ENCODE data around the gene UBE2L5. TPM values are rescaled to one million over a fixed set of nuclear protein-coding genes. Genes with fewer than 3 reads are reported as not detected.

UBE2L5 gene
- total RNA-seq = not detected in 2 replicates
- polyA plus RNA-seq (2012) = 0.42 TPM

DNA sequence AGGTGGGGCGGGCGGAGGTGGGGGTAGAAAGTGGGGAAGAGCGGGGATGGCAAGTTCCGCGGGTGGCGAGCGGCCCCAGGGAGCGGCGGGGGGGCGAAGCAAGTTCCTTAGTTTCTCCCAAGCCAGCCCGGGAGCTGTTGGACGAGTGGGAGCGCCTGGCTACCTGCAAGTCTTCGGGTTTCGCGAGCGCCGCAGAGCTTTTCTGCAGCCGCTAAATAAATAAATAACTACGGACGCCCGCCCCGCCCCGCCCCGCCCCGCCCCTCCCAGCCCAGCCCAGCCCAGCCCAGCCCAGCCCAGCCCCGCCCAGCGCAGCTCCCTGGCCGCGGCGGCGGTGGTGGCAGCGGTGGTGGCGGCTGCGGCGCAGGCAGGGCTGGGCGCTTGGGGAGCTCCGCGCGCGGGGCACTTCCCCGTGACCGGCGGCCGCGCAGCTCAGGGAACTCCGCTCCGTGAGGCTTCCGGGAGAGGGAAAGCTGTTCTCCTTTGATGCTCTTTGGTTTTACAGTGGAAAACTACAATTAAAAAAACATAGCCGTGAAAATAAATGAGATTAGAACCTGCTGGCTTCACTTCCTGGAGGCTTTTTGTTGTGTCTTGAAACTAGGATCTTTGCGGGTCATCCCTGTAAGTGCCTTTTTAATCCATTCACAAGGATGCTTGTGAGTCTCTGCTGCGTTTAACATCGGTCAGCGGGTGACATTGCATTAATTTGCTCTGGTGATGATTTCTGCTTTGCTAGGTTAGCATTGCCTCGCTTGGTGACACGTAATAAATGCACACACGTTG lies at the start of gene UBE2L5:
Gene UBE2L5, plus strand, starts transcription at position 440 of the 786 bp plus-strand sequence. CDS start 5,498 bp downstream, outside the sequence.
- peak; percentile 72 for DNase-seq (ENCODE audit: low read depth)

DNA sequence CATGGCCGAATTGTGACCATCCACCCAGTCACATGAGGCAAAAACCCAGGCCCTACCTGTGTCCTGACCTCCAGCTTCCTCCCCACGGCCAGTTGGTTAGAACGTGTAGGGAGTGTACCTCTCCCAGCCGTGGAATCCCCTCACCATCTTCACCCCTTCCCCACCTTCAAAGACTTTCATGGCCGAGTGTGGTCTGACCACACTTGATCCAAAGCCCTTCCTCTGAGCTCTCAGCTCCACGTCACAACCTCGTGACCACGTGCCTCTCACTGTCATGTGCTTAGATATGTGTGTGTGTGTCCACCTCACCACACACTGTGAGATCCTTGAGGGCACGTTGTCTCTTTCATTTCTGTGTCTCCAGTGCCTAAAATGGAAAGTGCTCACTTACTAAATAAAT lies 48.6 kb upstream of the UBE2L5 start:
- no peak for DNase-seq (ENCODE audit: low read depth)

DNA sequence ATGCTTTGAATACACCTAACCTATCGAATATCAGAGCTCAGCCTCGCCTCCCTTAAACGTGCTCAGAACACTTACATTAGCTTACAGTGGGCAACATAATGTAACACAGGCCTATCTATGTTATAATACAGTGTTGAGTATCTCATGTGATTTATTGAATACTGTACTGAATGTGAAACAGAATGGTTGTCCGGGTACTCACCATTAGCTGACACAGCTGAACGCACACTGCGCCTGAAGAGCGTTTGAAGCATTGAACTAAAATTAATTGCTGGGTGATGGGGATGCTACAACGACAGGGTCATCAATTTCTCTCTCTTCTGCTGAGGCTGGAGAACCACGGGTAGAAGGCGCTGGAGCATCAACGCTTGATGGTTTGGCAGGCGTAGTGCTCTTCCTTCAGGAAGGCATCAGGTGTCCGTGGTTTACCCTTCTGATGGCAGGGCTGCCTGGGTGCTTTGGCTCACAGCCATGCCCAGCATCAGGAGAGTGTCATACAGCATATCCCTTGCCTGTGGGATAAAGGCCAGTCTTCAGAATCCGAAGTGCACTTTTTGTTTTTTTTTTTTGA lies 46.9 kb upstream of the UBE2L5 start:
- DNase-seq (ENCODE audit: low read depth) = peak; percentile 30

DNA sequence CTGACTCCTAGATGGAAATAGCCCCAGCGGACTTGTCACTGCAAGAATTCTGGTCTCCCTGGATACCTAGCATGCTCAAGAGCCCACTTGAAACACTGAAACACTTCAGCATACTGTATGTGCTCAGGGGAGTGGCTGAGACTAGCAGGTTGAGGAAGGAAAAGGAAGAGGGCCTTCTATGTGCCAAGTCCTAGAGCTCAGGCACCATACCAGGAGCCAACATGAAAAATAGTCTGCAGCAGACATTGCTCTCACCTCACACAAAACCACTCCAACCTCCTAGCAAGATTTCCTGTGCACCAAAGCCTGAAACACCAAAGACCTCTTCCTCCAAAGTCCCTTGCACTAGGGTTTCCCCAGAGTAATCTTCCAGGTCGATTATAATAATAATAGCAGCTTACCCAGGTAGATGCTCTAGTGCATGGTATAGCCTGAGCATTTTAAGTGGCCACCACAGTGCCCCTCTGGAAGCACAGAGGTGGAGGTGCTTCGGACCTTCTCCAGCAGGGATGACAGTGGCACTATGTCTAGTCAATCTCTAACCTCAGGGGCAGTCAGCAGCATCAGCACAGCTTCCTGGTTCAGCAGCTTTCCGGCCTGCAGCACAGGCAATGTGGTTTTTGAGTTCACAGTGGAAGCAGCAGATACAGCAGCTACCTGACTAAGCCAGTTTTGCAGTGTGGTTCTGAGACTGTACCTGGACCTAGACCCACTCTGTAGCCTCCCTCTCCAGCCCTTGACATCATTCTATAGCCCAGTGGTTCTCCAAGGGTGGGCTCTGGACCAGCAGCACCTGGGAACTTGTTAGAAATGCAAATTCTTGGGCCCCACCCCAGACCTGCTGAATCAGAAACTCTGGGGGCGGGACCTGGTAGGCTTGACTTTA lies 45.6 kb upstream of the UBE2L5 start:
- no peak for DNase-seq (ENCODE audit: low read depth)

DNA sequence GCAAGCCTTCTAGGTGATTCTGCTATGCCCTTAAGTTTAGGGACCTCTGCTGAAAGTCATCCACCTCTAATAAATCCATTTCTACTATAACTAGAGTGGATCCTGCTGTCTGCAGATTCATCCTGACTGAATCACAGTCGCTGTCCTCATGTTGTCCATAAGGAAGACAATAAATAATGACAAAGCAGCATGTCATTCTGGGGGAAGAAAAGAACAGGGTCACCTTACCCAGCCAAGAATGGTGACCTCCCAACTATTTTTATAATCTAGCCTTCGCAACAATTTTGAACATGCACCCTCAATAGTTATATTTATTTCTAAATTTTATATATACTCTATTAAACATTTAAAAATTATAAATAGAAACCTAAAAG lies 45.0 kb upstream of the UBE2L5 start:
- no peak for DNase-seq (ENCODE audit: low read depth)

DNA sequence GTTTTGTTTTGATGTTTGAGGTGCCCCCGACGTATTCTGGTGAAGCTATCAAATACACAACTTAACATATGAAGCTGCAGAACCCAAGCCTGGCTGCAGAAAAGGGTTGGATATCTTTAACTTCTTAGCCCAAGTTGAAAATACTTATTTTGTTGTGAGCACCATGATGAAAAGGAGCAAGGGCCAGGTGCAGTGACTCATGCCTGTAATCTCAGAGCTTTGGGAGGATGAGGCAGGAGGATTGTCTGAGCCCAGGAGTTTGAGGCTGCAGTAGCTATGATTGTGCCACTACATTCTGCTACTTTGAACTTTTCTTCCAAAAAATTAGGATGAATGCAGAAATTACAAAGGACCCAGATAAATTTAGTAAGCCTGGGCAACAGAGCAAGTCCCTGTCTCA lies 44.1 kb upstream of the UBE2L5 start:
- DNase-seq (ENCODE audit: low read depth) = no peak

DNA sequence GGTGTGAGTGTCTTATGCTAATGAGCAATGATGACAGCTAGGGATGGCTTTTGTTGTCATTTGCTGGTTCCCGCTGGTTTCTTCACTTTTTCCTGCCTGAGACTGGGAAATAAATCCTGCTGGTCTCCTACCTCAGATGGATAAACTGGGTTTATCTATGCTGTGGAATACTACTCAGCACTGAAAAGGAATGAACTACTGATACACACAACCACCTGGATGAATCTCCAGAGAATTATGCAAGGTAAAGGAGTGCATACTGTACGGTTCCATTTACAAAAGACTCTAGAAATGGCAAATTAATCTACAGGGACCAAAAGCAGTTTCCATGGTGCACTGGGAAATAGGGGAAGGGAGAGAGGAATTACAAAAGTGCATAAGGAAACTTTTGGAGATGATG lies 41.2 kb upstream of the UBE2L5 start:
- DNase-seq (ENCODE audit: low read depth) = no peak

DNA sequence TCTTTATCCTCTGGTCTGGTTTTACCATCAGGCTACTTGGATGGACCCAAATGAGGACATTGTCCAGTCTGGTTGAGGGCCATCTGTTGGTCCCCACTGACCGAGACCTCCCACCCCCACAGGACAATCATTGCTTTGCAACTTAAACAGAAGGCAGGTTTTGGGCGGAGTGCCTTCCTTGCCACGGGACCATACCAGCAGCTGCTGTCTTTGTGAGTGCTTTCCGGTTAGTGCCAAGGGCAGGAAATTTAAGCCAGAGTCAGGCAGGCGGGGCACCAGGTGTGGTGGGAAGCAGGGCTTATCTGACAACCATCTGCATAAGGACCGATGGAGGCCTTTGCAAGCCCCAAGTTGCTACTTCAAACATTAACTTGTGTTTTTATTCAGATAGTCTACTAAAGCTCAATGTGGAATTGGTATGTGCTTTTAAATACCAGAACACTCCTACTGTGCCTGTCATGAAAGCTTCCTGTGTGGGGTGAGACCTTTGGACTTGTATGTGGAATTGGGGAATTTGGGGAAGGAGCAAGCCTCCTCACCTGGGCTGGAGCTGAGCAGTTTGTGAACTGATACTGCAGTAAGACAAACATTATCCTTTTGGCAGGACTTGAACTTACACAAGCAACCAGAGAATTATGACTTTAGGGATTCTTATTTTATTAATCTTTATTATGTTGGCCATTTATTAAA lies 39.3 kb upstream of the UBE2L5 start:
- peak; percentile 58 for DNase-seq (ENCODE audit: low read depth)

DNA sequence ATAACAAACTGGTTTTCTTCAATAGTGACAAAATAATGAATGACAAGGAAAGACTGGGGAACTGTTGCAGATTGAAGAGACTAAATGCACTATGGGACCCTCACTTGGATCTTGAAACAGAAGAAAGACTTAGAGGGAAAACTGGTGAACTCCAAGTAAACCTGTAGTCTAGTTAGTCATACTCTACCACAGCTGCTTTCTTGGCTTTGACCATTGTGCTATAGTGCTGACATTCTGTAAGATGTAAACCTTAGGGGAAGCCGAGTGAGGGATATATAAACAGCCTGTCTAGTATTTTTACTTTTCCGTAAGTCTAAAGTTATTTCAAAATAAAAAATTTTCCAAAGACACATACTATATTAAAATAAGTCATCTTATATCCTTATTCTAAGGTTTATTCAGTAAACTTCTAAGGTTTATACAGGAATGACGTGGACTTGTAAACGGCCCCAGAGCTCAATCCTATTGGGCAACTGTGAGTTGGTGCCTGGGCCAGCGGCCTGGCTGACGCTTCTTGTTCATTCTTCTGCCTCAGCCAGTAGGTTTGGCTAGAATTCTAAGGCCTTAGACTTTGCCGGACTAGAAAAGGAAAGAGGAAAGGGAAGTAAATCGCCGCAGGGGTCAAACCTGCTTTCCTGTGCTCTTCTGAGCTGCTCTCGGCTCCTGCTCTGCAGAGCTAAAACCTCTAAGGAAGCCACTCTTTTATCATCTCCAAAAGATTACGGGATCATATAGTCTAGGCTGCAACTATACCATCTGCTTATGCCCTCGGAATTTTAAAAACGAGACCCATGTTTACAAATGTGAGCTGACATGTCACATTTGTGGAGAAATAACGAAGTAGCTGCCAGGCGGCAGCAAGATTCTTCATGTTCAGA lies 33.6 kb upstream of the UBE2L5 start:
- DNase-seq (ENCODE audit: low read depth) = no peak

DNA sequence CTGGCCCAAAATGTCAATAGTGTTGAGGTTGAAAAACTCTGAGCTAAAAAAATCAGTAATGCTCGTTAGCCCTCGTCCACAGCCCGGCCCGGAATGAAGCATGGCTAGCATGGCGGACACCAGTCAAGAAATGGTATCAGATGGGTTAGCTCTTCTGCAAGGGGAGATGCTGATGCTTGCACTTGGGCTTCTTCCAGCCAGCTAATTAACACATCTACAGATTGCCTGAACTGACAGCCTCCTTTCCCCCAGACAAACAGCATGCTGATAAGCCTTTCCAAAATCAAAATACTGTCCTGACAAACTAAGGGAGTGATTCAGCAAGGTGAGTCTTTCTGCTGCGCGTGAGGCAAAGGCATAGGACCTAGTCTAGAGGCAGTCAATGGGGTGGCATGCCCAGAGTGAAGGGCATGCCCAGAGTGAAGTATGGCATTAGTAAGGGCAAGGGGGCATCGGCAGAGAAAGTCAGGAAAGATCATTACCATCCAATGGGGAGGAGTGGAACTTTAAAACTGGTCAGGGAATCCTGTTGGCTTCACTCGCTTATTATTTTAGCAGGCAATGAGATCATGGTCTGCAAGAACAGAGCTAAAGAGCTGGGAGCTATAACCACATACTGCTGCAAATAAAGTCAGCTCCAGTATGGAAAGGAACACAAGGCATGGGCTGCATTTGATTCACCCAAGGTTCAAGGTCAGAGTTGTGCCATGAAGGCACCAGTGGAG lies 30.2 kb upstream of the UBE2L5 start:
- DNase-seq (ENCODE audit: low read depth) = no peak

DNA sequence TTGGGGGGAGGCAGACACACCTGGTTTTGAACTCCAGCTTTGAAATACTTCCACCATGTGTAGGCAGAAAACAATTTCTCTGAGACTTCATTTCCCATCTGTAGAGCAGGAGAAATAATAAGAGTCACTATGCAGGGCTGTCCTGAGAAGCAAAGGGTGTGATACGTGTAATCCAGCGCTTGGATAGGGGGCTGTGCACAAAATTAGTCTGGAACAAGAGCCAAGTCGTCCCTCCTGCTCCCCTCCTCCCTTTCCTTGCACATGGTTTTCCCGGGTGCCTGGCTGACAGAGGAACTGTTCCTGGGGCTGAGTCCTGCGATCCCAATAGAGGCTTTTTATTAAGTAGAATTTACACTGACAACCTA lies 29.6 kb upstream of the UBE2L5 start:
- no peak for DNase-seq (ENCODE audit: low read depth)

DNA sequence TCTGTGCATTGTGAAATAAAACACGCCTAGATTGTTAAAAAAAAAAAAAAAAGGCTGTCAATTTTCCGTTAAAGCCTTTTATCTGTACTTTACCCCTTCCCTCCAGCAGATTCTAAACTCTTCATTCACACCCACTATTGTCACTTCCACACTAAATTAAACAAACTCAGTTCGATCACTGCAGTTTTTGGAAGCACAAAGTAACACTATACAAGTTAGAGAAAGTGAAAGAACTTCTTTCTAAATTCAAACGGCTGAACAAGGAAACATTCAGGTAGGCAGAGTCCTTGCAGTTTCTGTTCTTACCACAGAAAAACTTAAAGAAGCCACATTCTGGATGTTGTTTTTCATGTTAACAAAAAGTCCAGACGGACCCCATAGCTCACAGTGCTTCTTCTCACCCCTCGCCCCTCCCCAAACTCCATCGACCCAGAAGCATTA lies 27.5 kb upstream of the UBE2L5 start:
- peak; percentile 4 for DNase-seq (ENCODE audit: low read depth)

DNA sequence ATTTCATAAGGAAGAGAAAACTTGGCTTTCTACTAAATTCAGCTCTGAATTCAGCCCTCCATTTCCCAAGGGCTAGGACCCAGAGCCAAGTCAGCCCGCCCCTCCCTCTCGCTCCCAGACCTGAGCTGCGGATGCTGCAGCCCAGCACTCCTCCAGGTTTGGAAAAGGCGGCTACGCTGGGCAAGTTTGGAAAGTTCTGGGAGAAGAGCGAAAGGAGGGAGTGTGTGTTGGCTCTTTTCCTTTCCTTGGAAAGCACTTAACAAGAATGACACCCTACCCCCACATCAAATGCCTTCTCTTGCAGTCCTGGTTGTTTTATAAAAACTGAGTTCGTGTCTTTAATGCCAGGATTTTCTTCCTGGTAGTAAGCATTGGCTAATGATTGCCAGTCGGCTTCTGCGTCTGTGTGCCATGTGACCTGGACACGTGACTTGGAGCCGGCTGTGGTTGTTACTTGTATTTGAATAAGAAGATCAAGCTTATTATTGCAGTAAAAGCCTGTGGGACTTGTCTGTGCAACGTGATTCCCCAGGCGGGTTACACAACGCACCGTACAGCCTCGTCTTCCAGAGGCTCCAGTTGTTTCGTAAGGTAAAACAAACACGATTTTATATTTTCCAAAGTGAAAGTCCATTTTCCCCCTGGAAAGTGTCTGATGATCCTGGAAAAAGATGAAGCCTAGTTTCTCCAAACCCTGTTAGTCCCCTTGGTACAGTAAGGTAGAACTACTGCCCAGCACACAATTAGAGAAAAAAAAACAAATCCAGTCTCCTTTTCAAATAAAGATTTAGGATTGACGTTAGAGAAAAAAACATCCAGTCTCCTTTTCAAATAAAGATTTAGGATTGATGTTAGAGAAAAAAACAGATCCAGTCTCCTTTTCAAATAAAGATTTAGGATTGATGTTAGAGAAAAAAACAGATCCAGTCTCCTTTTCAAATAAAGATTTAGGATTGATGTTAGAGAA lies 26.8 kb upstream of the UBE2L5 start:
- DNase-seq (ENCODE audit: low read depth) = peak; percentile 79

DNA sequence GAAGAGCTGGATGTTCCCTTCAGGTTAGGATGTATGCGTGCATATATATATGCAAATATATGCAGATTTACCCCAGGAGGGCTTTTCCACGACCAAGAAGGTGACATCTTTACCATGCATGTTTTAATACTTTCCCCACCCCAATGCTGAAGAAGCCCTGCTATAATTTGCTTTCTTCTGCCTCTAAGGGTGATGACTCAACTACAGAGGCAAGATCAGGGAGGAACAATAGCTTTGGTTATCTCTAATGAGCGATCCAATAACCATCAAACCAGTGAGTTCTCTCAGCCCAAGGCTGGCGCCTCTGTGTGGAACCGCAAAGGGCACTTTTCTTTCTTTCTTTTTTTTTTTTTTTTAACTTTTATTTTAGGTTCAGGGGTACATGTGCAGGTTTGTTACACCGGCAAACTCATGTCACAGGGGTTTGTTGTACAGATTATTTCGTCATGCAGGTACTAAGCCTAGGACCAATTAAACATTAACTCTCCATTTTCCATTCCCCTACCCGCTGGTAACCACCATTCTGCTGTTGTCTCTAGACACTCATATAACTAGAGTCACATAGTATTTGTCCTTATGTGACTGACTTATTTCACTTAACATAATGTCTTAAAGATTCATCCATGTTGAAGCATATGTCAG lies 25.7 kb upstream of the UBE2L5 start:
- no peak for DNase-seq (ENCODE audit: low read depth)

DNA sequence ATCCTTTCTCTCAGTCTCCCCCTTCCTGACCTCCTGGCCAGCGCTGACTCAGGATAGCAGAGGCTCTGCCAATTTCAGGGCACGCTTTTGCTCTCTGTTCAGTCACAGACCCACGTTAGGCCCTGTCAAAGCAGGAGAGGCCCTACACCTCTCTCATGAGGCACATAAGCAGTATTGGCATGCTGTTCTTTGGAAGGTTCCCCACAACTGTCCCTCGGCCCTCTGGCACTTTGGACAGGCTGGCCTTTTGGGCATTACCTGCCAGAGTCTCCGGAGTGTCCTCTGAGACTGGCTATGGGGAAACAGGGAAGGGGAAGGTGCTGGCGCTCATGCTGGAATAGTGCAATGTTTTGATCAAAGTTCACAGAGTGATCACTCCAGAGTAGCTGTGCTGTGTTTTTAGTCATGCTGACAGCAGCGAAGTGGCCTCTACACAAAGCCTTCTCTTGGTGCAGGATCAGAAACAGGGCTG lies 23.7 kb upstream of the UBE2L5 start:
- no peak for DNase-seq (ENCODE audit: low read depth)

DNA sequence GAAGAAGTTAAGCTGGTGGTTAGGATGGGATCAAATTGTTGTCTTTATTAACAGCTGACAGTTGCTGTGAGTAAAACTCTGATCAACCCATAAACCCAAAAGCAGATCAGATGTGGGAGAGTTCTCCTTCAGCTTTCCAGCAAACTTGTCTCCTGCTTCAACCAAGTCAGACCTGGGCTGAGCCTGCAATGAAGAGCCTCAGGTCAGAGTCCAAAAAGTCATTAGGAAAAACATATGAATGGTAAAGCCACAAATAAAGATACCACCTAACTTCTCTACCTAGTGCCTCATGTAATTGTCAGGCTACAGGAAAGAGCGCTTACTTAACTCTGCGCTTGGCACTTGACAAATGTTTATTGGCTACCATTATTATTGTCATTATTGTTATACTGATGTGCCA lies 21.9 kb upstream of the UBE2L5 start:
- peak; percentile 28 for DNase-seq (ENCODE audit: low read depth)

DNA sequence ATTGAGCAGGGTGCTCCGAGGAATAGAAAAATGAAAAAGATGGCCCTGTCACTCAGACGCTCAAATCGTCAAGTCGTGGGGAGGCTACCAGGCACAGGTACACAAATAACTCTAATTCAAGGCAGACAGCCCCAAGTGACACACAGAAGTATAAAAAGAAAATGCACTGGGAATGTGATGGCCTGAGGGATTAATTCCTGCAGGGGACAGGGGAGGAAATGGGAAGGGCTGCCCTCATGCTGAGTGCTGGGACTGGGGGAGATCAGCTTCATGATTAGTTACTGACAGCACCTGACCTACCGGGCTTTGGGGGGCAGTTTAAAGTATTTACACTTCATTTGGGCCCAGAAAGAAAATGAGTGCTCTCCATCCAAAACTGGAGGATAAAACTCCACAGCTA lies 20.9 kb upstream of the UBE2L5 start:
- no peak for DNase-seq (ENCODE audit: low read depth)

DNA sequence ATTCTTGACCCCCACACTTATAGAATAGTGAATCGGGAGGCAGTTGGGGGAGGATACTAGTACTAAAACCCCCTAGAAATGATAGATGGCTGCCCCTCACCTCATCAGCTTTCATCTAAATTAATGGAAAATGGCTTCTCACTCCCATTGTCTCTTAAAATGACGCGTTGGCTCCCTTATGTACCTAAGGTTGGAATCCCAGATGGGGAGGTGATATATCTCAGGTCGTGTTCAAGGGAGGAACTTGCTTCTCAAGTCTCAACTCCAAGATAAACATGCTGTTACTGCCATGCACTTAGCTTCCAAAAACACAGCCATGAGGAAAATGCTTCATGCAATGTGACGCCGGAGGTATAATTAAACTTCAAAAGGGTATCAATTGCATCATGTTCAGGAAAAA lies 18.8 kb upstream of the UBE2L5 start:
- no peak for DNase-seq (ENCODE audit: low read depth)

Measured in myocyte (in vitro differentiated cells).